HL-60 (cell line): Measurements from ENCODE around the gene ZRANB1.

Experiments used
- CTCF ChIP-seq: IDR thresholded peaks from one replicate; pipeline ENCODE4 v1.5.1; 2011; ENCODE audit warnings: low read length, control low read depth, inconsistent platforms; ENCODE audit not compliant: insufficient read depth
- GABPA ChIP-seq: IDR thresholded peaks from 2 replicates; pipeline ENCODE4 v1.6.1; 2012; ENCODE audit warnings: low read depth
- POLR2AphosphoS5 ChIP-seq: IDR thresholded peaks from 2 replicates; pipeline ENCODE4 v1.6.1; 2012; ENCODE audit warnings: low read depth

GRCh38 chr10:125023255-125023654, 81.3 kb downstream of the ZRANB1 start:
- TF ChIP-seq CTCF (no peak), POLR2AphosphoS5 (no peak), GABPA (no peak)
